Mesodermal cell (in vitro differentiated cells): Measurements from ENCODE around the gene EPN2.

Experiments used
- H3K27ac ChIP-seq: 2 replicates; pipeline ENCODE4 v1.7.0; 2013; ENCODE audit warnings: mild to moderate bottlenecking, low read depth, low read length, moderate library complexity; ENCODE audit not compliant: severe bottlenecking
- H3K36me3 ChIP-seq: 2 replicates; pipeline ENCODE4 v1.7.1; 2013; ENCODE audit warnings: mild to moderate bottlenecking, low read length, moderate library complexity; ENCODE audit not compliant: control insufficient read depth, insufficient read depth
- H3K4me1 ChIP-seq: one replicate; pipeline ENCODE4 v1.7.1; 2013; ENCODE audit warnings: mild to moderate bottlenecking, low read length; ENCODE audit not compliant: insufficient read depth, control insufficient read depth, poor library complexity, severe bottlenecking
- H3K4me3 ChIP-seq: 2 replicates; pipeline ENCODE4 v1.7.0; 2013; ENCODE audit warnings: low read length, control low read depth, mild to moderate bottlenecking; ENCODE audit not compliant: insufficient read depth, poor library complexity, severe bottlenecking; ENCODE audit errors: extremely low read depth
- H3K9me3 ChIP-seq: 2 replicates; pipeline ENCODE4 v1.7.1; 2013; ENCODE audit warnings: mild to moderate bottlenecking, low read length, moderate library complexity; ENCODE audit not compliant: control insufficient read depth
- WGBS, 2 experiments: methylation state at CpG; one replicate each; pipeline ENCODE4 v1.1.5; 2013; ENCODE audit warnings: missing lambda C conversion rate in 2 of 2; ENCODE audit not compliant: insufficient coverage in 2 of 2; 5-methylcytosine and 5-hydroxymethylcytosine counted together

EPN2 gene

DNA sequence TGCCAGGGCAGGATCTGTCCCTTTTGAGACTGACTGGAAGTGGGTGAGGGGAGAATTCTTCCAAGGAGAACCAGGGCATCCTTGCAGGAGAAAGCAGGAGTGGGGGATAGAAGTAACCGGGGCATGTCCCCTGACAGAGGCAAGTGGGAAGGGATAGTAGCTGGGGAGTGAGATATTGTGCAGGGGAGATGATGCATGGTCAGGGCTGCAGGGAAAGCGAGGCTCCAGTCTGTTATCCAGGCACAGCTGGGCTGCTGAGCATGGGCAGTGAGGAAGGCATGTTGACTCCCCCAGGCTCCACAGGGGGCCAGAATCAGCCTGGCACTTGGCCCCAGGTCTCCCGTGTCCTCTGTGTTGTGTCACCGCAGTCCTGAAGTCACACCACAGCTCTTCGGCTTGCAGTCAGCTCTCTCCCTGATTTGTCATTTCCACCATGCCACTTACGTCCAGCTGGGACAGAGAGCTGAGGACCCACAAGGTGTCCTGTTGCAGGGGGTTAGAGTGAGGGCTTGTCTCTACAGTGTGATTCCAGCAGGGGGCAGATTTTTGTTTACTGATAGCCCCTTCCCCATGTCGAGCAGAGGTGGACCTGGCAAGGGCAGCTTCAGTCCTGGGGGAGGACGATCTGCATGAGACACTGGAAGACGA lies 84.4 kb downstream of the EPN2 start:
- peaks cover 10% of the 10 kb centered on the region for H3K9me3 ChIP-seq
- peaks cover 53% of the 10 kb centered on the region for H3K36me3 ChIP-seq
- H3K4me1 ChIP-seq, result peaks cover 6% of the 10 kb centered on the region
- no peak overlapping the region for H3K27ac ChIP-seq
- 84 to 85% methylated on average over 8 to 9 of the region's 9 CpGs for WGBS, 2 experiments
- H3K4me3 ChIP-seq, result no peak overlapping the region

DNA sequence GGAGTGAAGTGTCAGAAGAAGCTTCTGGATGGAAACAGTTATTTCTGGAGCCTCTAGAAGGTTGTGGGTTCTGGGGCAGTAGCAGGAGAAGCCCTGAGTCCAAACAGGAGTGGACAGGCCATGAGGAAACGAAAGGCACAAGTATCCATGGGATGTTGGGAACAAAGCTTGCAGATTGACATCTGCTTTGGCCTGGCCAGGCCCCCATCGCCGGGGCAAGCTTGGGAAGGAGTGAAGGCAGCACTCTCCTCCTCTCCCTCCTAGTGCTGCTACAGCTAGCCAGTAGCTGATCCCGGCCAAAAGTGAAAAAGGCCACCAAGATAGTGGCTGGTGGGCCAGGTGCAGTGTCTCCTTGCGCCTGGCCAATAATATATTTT lies 85.0 kb downstream of the EPN2 start:
- Histone ChIP-seq H3K4me3 (no peak overlapping the region), H3K9me3 (peaks cover 10% of the 10 kb centered on the region), H3K36me3 (peaks cover 49% of the 10 kb centered on the region), H3K27ac (no peak overlapping the region), H3K4me1 (peaks cover 4% of the 10 kb centered on the region)
- 93 to 100% methylated on average over 3 to 4 of the region's 5 CpGs for WGBS, 2 experiments

DNA sequence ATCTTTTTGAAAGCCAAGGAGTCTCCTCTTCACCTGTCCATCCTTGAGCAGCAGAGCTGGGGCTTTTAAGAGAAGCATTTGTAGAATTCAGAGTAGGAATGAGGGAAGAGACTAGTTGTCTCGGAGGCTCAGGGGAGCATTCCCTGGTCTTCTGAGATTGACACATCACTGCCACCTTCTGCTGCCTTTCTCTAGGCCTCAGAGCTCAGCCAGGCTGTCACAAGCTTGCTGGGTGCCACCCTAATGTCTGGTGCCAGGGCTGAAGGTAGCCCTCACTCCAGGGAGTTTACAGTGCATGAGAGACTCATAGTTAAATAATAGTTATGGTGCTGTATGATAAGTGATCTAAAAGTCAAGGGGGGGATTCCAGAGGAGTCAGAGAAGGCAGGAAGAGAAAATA lies 85.7 kb downstream of the EPN2 start:
- H3K4me1 ChIP-seq, result no peaks in the 10 kb centered on the region
- H3K36me3 ChIP-seq, result peaks cover 44% of the 10 kb centered on the region
- H3K4me3 ChIP-seq, result no peak overlapping the region
- no peak overlapping the region for H3K27ac ChIP-seq
- WGBS, 2 experiments, result 100% methylated on average over 1 of the region's 1 CpG; no CpG with 5 or more reads in 1 of the 2 experiments
- H3K9me3 ChIP-seq, result peaks cover 10% of the 10 kb centered on the region

DNA sequence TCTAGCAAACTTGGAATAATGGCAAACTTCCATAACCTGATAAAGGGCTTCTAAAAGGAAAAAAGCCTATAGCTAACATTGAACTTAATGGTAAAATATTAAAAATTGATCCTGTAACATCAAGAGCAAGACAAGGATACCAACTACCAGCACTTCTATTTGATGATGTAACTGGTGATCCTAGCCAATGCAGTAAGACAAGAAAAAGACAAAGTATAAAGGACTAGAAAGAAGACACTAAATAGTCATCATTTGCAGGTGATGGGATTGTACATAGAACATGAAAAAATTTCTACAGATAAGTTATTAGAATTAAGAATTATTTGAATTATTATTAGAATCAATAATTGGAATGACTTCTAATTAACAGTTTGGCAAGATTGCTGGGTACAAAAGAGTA lies 88.4 kb downstream of the EPN2 start:
- Histone ChIP-seq H3K9me3 (peaks cover 10% of the 10 kb centered on the region), H3K4me1 (no peaks in the 10 kb centered on the region), H3K4me3 (no peak overlapping the region), H3K36me3 (peaks cover 55% of the 10 kb centered on the region), H3K27ac (no peak overlapping the region)

DNA sequence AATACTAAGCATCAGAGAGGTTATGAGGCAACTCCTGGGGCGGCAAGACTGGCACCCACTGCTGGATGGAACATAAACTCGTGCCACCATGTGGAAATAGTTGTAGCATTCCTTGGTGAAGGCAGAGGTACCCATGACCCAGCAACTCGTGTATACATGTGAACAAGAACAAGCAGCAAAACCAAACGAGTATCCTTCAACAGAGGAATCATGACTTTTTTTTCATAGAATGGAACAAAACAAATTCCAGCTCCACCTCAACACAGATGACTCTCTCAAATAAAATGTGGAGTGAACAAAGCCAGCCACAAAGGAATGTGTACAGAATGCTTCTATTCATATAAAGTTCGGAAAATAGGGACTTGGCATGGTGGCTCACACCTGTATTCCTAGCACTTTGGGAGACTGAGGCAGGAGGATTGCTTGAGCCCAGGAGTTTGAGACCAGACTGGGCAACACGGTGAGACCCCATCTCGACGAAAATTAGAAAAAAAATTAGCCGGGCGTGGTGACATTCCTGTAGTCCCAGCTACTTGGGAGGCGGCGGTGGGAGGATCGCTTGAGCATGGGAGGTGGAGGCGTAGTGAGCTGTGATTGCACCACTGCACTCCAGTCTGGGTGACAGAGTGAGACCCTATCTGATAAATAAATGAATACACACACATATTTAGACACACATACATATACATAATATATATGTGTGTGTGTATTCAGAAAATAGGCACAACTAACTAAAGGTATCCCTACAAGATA lies 90.0 kb downstream of the EPN2 start:
- H3K9me3 ChIP-seq, result peaks cover 10% of the 10 kb centered on the region
- no peak overlapping the region for H3K4me3 ChIP-seq
- peaks cover 51% of the 10 kb centered on the region for H3K36me3 ChIP-seq
- peak overlapping the region; percentile 47 for H3K27ac ChIP-seq
- H3K4me1 ChIP-seq, result peaks cover 8% of the 10 kb centered on the region
- 92 to 99% methylated on average over 12 of the region's 14 CpGs for WGBS, 2 experiments

DNA sequence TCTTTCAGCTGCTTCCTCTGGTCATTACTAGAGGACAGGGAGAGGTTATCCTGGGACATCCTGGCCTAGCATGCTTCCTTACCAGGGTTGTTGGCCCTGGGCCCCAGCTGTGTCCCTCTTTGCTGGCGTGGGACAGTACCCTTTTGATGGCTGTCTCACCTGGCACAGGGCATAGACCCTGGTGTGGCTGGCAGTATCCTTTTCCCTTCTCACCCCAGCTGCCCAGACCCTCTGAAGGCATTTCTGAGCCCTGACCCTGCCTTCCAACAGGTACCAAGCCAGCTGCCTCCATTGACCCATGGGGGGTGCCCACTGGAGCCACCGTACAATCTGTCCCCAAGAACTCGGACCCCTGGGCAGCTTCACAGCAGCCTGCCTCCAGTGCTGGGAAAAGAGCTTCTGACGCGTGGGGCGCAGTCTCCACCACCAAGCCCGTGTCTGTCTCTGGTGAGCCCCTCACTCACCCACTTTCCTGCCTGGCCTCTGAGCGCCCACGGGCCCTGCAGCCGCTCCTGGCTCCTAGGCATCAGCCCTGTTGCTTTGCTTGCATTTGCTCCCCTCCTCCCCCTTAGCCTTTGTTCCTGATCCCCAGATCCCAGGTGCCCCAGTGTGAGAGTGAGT lies 91.4 kb downstream of the EPN2 start:
- 95 to 96% methylated on average over 7 to 9 of the region's 10 CpGs for WGBS, 2 experiments
- H3K36me3 ChIP-seq, result peaks cover 50% of the 10 kb centered on the region
- H3K4me1 ChIP-seq, result peaks cover 12% of the 10 kb centered on the region
- peaks cover 10% of the 10 kb centered on the region for H3K9me3 ChIP-seq
- H3K27ac ChIP-seq, result no peak overlapping the region
- H3K4me3 ChIP-seq, result no peak overlapping the region

DNA sequence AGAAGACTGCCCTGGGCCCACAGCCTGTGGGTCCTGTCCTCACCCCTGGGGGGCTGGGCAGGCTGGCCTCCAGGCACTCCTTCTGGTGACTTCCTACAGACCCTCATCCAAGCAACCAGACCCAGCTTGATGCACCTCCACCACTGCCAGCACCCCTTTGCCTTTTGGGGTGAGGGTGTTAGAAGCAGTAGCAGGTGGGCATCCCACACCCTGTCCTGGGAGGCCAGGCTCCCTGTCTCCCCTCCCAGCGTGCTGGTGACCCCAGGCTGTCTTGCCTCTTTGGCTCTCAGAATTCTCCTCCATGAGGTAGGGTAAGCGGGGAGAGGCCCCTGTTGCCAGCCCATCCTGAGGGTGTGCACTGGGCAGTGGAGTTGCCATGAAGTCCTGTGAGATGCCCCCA lies 92.0 kb downstream of the EPN2 start:
- Histone ChIP-seq H3K4me1 (peaks cover 12% of the 10 kb centered on the region), H3K27ac (no peak overlapping the region), H3K36me3 (peaks cover 50% of the 10 kb centered on the region), H3K4me3 (no peak overlapping the region), H3K9me3 (peaks cover 10% of the 10 kb centered on the region)
- WGBS, 2 experiments, result 85 to 100% methylated on average over 1 to 2 of the region's 2 CpGs

DNA sequence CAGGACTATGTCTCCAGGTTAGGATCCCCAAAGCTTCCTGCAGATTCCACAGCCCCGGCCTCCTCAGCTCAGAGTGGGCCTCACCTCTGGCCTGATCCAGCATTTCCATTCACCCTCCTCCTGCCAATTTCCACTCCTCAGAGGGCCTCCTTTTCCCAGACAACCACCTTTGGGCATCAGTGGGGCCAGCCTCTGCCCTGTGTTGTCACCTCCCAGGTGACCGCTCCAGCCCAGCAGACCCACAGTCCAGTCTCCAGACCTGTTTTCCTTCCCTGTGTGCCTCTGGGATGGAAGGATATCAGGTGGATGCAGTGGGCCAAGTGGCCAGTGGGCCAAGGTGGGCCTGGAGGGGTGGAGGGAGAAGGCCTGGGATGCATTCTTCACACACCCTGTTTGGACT lies 92.7 kb downstream of the EPN2 start:
- WGBS, 2 experiments, result 92 to 100% methylated on average over 1 of the region's 2 CpGs
- Histone ChIP-seq H3K9me3 (peaks cover 7% of the 10 kb centered on the region), H3K36me3 (peaks cover 52% of the 10 kb centered on the region), H3K4me3 (no peak overlapping the region), H3K27ac (no peak overlapping the region), H3K4me1 (peaks cover 12% of the 10 kb centered on the region)

DNA sequence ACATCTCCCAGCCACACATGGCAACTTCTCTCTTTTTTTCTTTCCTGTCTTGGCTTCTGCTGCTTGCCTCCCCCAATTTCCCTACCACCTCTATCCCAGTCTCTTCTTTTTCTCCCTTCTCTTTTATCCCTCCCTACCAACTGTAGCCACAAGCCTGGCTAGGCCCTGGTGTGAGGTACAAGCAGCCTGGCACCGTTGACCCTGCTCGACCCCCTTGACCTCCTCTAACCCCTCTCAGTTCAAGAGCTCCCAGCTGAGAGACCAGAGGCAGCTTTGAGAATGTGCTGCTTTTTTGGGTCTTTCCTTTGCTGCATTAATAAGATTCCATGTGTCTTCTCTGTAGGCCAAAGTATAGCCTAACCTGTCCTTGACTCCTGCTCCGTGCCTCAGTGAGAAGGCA lies 93.1 kb downstream of the EPN2 start:
- Histone ChIP-seq H3K9me3 (peaks cover 3% of the 10 kb centered on the region), H3K36me3 (peaks cover 50% of the 10 kb centered on the region), H3K4me1 (peaks cover 12% of the 10 kb centered on the region), H3K27ac (no peak overlapping the region), H3K4me3 (no peak overlapping the region)
- 90 to 100% methylated on average over 2 to 3 of the region's 3 CpGs for WGBS, 2 experiments

DNA sequence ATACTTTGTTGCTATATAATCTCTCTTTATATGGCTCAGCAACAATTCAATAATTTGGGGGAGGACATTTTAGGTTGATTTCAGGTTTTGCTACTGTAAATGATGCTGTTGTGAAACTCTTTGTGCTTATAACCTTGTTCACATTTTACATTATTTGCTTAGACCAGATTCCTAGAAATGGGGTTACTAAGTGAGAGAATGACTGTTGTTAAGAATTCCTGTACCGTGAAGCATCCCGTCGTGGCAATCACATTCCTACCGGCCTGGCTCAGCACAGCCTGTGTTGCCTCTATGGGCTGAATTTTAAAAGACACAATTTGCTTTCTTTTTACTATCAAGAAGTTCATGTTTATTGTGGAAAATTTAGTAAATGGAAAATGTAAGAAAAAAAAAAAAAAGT lies 94.0 kb downstream of the EPN2 start:
- Histone ChIP-seq H3K9me3 (no peaks in the 10 kb centered on the region), H3K4me3 (no peak overlapping the region), H3K36me3 (peaks cover 57% of the 10 kb centered on the region), H3K4me1 (peaks cover 12% of the 10 kb centered on the region), H3K27ac (no peak overlapping the region)
- WGBS, 2 experiments, result 54% methylated on average over 4 of the region's 4 CpGs; no CpG with 5 or more reads in 1 of the 2 experiments
